ENCODE measurements around the gene CNOT8. TPM values are rescaled to one million over a fixed set of nuclear protein-coding genes. Genes with fewer than 3 reads are reported as not detected.
A peak's percentile ranks its signal among the peaks of the same experiment; 100 is the strongest.

Gene CNOT8
- total and polyA plus RNA-seq, 2 experiments from 2014 or later: 69.2 to 73.6 TPM

DNA sequence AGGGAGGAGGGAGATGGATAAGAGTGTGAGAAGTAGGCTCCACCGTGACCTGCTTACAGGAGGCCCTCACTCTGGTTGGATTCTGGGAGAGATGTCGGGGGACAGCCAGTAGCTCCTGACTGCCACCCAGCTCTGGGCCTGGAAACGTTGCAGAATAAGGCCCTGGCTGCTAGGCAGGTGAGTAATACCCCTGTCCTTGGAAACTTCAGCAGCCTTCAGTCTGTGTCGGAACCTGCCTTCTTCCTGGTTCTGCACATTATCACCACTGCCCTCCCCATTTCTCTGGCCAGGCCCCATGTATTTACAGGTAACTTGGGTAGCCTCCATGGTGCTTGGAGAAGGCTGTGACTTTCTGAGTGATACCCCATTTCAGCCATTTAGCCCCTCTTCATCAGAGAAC lies 34.8 kb upstream of the CNOT8 start:
- Histone ChIP-seq H3K4me2 (ENCODE audit: unreplicated experiment) (no peak overlapping the region), H4K20me1 (ENCODE audit: insufficient read depth) (no peaks in the 10 kb centered on the region), H3K9me3 (ENCODE audit: low read depth) (no peaks in the 10 kb centered on the region), H3K4me1 (ENCODE audit: insufficient read depth) (no peaks in the 10 kb centered on the region), H3K4me3 (no peak overlapping the region), H2AFZ (no peak overlapping the region), H3F3A (ENCODE audit: insufficient read depth) (no peaks in the 10 kb centered on the region), H3K36me3 (ENCODE audit: low read depth) (peaks cover 3% of the 10 kb centered on the region; the same call in 1 of the 2 replicates), H3K27me3 (replicated peaks; ENCODE audit: insufficient read depth) (no peaks in the 10 kb centered on the region), H3K9me2 (ENCODE audit: insufficient read depth) (no peaks in the 10 kb centered on the region), H3K79me2 (ENCODE audit: insufficient read depth) (no peaks in the 10 kb centered on the region), H3K9ac (no peak overlapping the region), H3K27ac (no peak overlapping the region)
- no peak for TF ChIP-seq EZH2 (IDR thresholded peaks at IDR 0.05; ENCODE audit: insufficient read depth, poor library complexity, severe bottlenecking)
- 74 to 83% methylated on average over 4 of the region's 4 CpGs for WGBS, 2 experiments (ENCODE audit: low coverage in 1 of 2, low lambda C conversion rate in 2 of 2, missing lambda C conversion rate in 2 of 2)
- in situ Hi-C loops (cut with MboI): loop anchor here (25.0 kb wide), 1 partner anchor 361 kb away; no protein-coding TSS in a partner anchor
- DNase-seq: no peak

DNA sequence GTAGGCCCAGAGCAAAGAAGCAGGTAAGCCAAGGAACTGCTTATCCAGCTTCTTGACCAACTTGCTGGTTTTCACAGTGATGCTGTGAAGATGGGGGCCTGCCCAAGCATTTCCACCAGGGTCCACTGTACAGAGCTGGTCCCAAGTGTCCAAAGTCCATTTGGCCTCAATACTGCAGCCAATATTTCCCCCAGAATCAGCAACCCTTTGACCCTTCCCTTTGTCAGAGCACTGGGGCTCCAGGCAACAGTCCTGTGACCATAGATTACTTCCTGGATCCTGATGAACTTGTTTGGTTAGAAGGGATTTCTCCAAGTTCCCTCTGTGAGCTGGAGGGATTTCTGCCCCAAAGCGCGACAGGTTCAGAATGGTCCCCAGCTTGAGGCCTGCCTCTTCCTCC lies 34.4 kb upstream of the CNOT8 start:
- Histone ChIP-seq H3K4me1 (ENCODE audit: insufficient read depth) (no peaks in the 10 kb centered on the region), H3K9ac (no peak overlapping the region)
- 96 to 100% methylated on average over 2 of the region's 2 CpGs for WGBS, 2 experiments (ENCODE audit: low coverage in 1 of 2, low lambda C conversion rate in 2 of 2, missing lambda C conversion rate in 2 of 2)

DNA sequence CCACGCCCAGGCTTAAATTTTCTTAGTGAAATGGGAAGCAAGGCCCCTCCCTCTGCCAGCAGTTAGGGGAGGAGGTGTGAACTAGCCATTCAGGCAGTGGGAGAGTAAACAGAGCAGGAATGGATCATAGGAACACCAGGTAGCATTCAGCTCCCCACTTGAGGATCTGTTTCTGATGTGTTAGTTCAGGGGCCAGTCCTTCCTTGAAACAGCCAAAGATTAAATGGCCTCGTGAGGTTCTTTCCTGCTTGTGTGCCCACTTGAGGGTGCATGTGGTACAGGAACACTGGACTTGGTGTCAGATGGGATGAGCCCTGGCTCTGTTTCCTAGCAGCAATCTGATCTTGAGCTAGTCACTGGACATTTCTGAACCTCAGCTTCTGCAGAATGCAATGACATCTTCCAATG lies 29.2 kb upstream of the CNOT8 start:
- Histone ChIP-seq H2AFZ (no peak overlapping the region), H3K9me2 (ENCODE audit: insufficient read depth) (no peaks in the 10 kb centered on the region), H3K79me2 (ENCODE audit: insufficient read depth) (no peaks in the 10 kb centered on the region), H3K4me1 (ENCODE audit: insufficient read depth) (peaks cover 6% of the 10 kb centered on the region; the same call in 1 of the 2 replicates), H3F3A (ENCODE audit: insufficient read depth) (no peaks in the 10 kb centered on the region), H3K9me3 (ENCODE audit: low read depth) (no peaks in the 10 kb centered on the region), H3K27ac (no peak overlapping the region), H3K4me2 (ENCODE audit: unreplicated experiment) (no peak overlapping the region), H3K36me3 (ENCODE audit: low read depth) (peaks cover 9% of the 10 kb centered on the region; the same call in 1 of the 2 replicates), H4K20me1 (ENCODE audit: insufficient read depth) (no peaks in the 10 kb centered on the region), H3K27me3 (replicated peaks; ENCODE audit: insufficient read depth) (no peaks in the 10 kb centered on the region), H3K9ac (no peak overlapping the region), H3K4me3 (no peak overlapping the region)
- no peak for DNase-seq
- WGBS, 2 experiments (ENCODE audit: low coverage in 1 of 2, low lambda C conversion rate in 2 of 2, missing lambda C conversion rate in 2 of 2): 94 to 98% methylated on average over 2 of the region's 2 CpGs
- TF ChIP-seq EZH2 (IDR thresholded peaks at IDR 0.05; ENCODE audit: insufficient read depth, poor library complexity, severe bottlenecking) (no peak), EZH2phosphoT487 (IDR thresholded peaks at IDR 0.05; ENCODE audit: insufficient read depth, low read depth) (no peak)
- in situ Hi-C loops (cut with MboI): no loop called here

More for the DNA sequence above, 34.4 kb upstream of the CNOT8 start:
- no peak overlapping the region for H3K27ac ChIP-seq
- no peak overlapping the region for H3K4me2 ChIP-seq (ENCODE audit: unreplicated experiment)
- no peaks in the 10 kb centered on the region for H3F3A ChIP-seq (ENCODE audit: insufficient read depth)
- no peaks in the 10 kb centered on the region for H3K9me2 ChIP-seq (ENCODE audit: insufficient read depth)
- no peaks in the 10 kb centered on the region for H3K9me3 ChIP-seq (ENCODE audit: low read depth)
- no peak overlapping the region for H3K4me3 ChIP-seq
- H3K36me3 ChIP-seq (ENCODE audit: low read depth): peaks cover 3% of the 10 kb centered on the region; the same call in 1 of the 2 replicates
- TF ChIP-seq EZH2phosphoT487 (IDR thresholded peaks at IDR 0.05; ENCODE audit: insufficient read depth, low read depth) (no peak), EZH2 (IDR thresholded peaks at IDR 0.05; ENCODE audit: insufficient read depth, poor library complexity, severe bottlenecking) (no peak)
- in situ Hi-C loops (cut with MboI): loop anchor here (25.0 kb wide), 1 partner anchor 362 kb away; no protein-coding TSS in a partner anchor
- H4K20me1 ChIP-seq (ENCODE audit: insufficient read depth): no peaks in the 10 kb centered on the region
- H2AFZ ChIP-seq: no peak overlapping the region
- H3K79me2 ChIP-seq (ENCODE audit: insufficient read depth): no peaks in the 10 kb centered on the region
- DNase-seq: no peak
- no peaks in the 10 kb centered on the region for H3K27me3 ChIP-seq (replicated peaks; ENCODE audit: insufficient read depth)

DNA sequence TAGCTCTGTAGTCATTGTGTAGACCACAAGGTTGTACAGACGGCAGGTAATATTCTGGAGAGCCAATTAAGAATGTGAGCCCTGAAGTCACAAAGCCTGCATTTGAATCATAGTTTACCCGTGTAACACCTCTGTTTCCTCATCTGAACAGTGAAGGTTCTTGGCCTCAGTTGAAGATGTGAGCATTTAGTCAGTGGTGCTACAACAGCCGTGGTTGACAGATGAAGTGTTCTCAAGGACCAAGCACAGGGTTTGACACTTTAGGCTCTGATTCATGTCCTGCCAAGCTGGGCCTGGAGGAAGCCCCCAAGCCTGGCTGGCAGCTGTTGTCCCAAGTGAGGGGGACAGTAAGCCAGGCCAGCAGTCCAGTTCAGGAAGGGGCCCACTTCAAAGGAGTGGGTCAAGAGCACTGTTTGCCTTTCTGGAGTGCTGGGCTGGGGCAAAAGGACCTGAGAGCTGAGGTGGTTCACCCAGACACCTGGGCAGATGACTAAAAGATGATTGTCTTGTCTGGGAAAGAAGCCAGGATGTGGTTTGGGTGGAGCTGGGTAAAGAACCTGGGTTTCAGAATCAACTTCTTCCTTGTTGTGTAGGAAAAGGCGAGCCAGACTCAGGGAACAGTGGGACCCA lies 28.7 kb upstream of the CNOT8 start:
- Histone ChIP-seq H3K27ac (no peak overlapping the region), H3K4me2 (ENCODE audit: unreplicated experiment) (no peak overlapping the region), H3K4me3 (no peak overlapping the region), H3K36me3 (ENCODE audit: low read depth) (peaks cover 9% of the 10 kb centered on the region; the same call in 1 of the 2 replicates), H3K4me1 (ENCODE audit: insufficient read depth) (peaks cover 7% of the 10 kb centered on the region), H4K20me1 (ENCODE audit: insufficient read depth) (no peaks in the 10 kb centered on the region), H3K9me2 (ENCODE audit: insufficient read depth) (no peaks in the 10 kb centered on the region), H3F3A (ENCODE audit: insufficient read depth) (no peaks in the 10 kb centered on the region), H2AFZ (no peak overlapping the region), H3K9ac (no peak overlapping the region), H3K9me3 (ENCODE audit: low read depth) (no peaks in the 10 kb centered on the region), H3K27me3 (replicated peaks; ENCODE audit: insufficient read depth) (no peaks in the 10 kb centered on the region), H3K79me2 (ENCODE audit: insufficient read depth) (no peaks in the 10 kb centered on the region)
- TF ChIP-seq EZH2 (IDR thresholded peaks at IDR 0.05; ENCODE audit: insufficient read depth, poor library complexity, severe bottlenecking) (no peak), EZH2phosphoT487 (IDR thresholded peaks at IDR 0.05; ENCODE audit: insufficient read depth, low read depth) (no peak)
- DNase-seq: peak; percentile 43
- 67 to 68% methylated on average over 4 of the region's 4 CpGs for WGBS, 2 experiments (ENCODE audit: low coverage in 1 of 2, low lambda C conversion rate in 2 of 2, missing lambda C conversion rate in 2 of 2)
- in situ Hi-C loops (cut with MboI): no loop called here

Measured in GM23248 (cell line).